ENCODE results near the gene RAC2.
"Not testable (repeated sequence)": the region's sequence is repeated elsewhere in the genome, so short reads cannot be mapped to it uniquely, and the experiment has no call there.

Gene RAC2

GRCh38 chr22:37234736-37235711, 9.0 kb downstream of the RAC2 start:
- DNase-seq (ENCODE audit: low read depth) = no peak

GRCh38 chr22:37233751-37234631, 10.1 kb downstream of the RAC2 start:
- no peak for DNase-seq (ENCODE audit: low read depth)

- DNase-seq (ENCODE audit: low read depth) = not testable (repeated sequence)
Measured at GRCh38 chr22:37233371-37233750, 10.7 kb downstream of the RAC2 start.

GRCh38 chr22:37232140-37232998, 11.7 kb downstream of the RAC2 start:
- DNase-seq (ENCODE audit: low read depth) = no peak

- no peak for DNase-seq (ENCODE audit: low read depth)
Measured at GRCh38 chr22:37231406-37232139, 12.5 kb downstream of the RAC2 start.

GRCh38 chr22:37230673-37231405, 13.2 kb downstream of the RAC2 start:
- no peak for DNase-seq (ENCODE audit: low read depth)

GRCh38 chr22:37229805-37230672, 14.0 kb downstream of the RAC2 start:
- peak; percentile 82 for DNase-seq (ENCODE audit: low read depth)

- DNase-seq (ENCODE audit: low read depth) = no peak
Measured at GRCh38 chr22:37229012-37229804, 14.9 kb downstream of the RAC2 start.

GRCh38 chr22:37228106-37229011, 15.7 kb downstream of the RAC2 start:
- peak; percentile 46 for DNase-seq (ENCODE audit: low read depth)

- DNase-seq (ENCODE audit: low read depth) = no peak
Measured at GRCh38 chr22:37226514-37226913, 17.6 kb downstream of the RAC2 start.

GRCh38 chr22:37226087-37226486, 18.0 kb downstream of the RAC2 start:
- no peak for DNase-seq (ENCODE audit: low read depth)

GRCh38 chr22:37225481-37225880, 18.6 kb downstream of the RAC2 start:
- no peak for DNase-seq (ENCODE audit: low read depth)

- DNase-seq (ENCODE audit: low read depth) = no peak
Measured at GRCh38 chr22:37224757-37225420, 19.2 kb downstream of the RAC2 start.

GRCh38 chr22:37223965-37224551, 20.0 kb downstream of the RAC2 start:
- no peak for DNase-seq (ENCODE audit: low read depth)

GRCh38 chr22:37222440-37222971, 21.6 kb downstream of the RAC2 start:
- DNase-seq (ENCODE audit: low read depth) = no peak

All from activated T-cell treated with anti-CD3 and anti-CD28 coated beads for 1 hour (primary cell).